HG03565 (cell line): ENCODE measurements around the gene LRRFIP1.

ENCODE experiments used
- ATAC-seq: cut with Tn5 transposase; IDR thresholded peaks from one replicate; pipeline ENCODE4 v1.9.1; 2021; ENCODE audit warnings: mild to moderate bottlenecking, moderate library complexity; ENCODE audit not compliant: unreplicated experiment

Gene LRRFIP1

DNA sequence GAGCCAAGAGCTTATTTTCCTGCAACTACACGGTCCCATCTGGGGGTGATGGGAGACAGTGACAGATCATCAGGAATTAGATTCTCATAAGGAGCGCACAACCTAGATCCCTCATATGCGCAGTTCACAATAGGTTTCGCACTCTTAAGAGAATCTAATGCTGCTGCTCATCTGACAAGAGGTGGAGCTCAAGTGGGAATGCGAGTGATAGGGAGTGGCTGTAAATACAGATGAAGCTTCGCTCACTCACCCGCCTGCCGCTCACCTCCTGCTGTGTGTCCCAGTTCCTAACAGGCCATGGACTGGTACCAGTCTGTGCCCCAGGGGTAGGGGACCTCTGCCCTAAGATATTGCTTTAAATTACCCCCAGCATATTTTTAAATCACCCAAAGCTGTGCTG is 10.8 kb downstream of the LRRFIP1 start:
- no peak for ATAC-seq

DNA sequence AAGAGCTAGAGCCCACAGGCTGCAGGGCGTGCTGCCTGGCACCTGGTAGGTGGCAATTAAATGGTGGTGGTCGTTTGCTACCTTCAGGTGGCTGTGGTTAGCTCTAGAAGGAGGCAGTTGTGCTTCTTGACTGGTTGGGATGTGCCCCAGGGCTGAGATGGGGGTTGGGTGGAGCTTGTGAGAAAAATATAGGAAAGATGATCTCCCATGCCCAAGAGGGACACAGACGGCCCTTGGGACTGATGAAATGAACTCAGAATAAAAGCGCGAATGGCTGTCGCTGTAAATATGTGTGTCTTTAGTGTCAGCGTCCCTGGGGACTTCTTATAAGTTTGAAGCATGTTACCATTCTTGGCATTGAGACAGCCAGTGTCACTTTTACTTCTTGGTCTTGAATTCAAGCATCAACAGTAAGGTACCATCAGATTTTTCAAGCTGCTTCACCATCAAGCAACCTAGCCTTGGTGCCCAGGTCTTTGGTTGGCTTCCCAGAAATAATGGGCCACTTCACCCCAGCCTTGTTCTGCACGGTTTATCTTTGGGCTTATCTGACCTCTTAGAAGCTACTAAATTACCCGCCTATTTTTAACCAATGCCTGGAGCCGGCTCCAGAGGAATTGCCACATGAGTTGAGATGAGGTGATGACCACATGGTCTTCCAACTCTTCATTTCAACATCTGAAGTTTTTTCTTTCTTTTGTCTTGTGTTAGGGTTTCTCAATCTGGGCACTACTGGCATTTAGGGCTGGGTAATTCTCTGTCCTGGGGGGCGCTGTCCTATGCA is 11.9 kb downstream of the LRRFIP1 start:
- ATAC-seq, result no peak

DNA sequence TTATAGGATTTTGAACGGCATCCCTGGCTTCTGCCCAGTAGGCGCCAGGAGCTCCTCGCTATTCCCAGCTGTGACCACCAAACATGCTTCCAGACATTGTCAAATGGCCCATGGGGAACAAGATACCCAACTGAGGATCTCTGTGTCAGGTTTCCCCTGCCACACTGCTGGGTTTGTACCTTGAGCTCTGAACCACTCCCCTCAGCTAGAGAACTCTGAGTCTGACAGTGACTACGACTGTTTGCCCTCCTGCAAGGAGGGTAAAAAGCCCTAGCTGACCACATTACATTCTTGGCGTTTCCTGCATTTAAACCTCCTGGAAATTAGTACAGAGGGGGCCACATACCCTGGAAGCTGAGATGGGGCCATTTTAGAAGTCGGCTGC is 12.4 kb downstream of the LRRFIP1 start:
- ATAC-seq, result no peak

DNA sequence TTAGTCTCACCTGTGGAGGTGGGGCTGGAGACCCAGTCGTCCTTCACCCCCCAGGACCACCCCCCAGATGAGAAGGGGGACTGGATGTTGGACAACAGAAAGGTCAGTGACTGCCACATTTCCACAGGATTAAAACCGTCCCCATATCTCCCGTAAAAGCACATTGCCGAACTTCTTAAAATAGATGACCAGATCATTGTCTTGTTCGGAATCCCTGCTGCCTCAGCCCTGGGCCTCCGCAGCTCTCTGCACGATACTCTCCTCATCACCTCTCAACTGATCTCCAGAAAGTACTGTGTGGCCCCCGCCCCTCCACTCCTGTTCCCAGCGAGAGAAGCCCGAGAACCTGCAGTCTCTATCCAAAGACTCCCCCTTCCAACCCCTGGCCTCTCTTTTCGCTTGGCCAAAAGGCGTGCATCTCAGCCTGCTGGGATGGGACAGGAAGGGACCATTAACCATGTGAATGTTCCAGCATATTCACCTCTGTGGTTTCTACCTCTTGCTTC is 13.2 kb downstream of the LRRFIP1 start:
- no peak for ATAC-seq

DNA sequence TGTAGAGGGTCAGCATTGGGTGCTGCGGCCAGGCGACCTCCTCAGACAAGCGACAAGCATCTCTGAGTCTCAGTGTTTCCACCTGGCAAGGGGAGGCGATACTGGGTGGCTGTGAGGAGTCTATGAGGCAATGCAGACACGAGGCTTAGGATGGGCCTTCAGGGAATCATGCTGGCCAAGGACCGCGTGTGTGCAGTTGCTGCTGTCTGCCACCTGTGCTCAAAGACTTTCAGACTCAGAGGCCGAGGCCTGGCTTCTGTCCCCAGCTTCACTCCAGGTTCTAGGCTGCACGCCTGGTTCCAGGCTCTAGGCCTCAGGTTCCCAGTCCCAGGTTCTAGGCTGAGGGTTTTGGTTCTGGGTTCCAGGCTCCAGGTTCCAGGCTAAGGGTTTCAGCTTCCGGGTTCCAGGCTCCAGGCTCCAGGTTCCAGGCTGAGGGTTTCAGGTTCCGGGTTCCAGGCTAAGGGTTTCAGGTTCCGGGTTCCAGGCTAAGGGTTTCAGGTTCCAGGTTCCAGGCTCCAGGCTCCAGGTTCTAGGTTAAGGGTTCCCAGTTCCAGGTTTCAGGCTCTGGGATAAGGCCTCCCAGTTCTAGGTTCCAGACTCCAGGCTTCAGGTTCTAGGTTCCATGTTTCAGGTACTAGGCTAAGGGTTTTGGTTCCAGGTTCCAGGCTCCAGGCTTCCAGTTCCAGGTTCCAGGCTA is 14.8 kb downstream of the LRRFIP1 start:
- no peak for ATAC-seq

DNA sequence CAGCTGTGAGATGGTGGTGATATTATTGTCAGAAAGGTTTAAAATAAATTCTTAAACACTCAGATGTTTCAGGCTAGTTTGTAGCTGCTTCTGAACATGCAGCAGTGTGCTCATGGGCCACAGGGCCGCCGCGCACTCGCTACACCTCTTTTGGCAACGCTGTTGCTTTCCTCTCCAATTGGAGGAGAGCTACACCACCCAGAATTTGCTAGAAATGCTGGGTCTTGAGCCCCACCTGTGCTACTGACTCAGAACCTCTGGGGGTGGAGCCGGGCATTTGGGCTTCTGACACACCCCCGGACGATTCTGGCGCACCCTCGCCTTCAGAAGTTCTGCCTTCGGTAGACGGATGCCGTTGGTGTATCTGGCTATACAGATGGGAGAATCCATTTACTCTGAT is 15.7 kb downstream of the LRRFIP1 start:
- ATAC-seq, result no peak

DNA sequence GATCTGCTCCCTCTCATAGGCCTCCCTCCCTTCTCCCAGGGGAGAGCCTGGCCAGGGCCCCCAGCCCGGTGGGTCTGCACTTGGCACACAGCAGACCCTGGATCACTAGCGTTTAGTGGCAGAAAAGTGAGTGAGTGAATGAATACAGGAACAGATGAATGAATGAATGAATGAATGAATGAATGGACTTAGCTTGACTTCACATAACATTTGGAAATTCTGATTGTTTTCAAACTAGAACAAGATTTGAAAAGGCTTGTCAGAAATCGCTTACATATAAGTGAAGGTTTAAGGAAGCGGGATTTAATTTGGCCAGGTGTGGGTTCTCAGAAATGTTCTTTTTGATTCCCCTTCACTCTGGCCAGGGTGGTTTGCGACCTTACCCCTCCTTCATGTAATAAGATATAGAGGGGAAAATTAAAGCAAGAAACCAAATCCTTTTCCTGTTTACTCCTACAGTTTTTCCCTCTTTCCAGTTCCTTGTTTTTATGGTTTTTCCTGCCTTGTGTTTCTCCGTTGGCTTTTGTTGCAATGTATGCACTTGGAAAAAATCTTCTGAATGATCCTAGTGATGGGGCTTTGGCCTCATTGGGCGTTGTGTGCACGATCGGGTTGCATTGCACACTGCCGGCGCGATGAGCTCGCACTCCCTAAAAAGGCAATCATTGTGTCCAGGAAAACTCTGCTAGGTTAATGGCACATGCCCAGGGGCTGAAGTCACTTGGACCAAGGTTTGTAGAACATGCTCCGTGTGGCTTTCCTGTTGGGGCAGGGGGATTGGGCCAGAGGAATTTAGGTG is 16.4 kb downstream of the LRRFIP1 start:
- ATAC-seq, result no peak

DNA sequence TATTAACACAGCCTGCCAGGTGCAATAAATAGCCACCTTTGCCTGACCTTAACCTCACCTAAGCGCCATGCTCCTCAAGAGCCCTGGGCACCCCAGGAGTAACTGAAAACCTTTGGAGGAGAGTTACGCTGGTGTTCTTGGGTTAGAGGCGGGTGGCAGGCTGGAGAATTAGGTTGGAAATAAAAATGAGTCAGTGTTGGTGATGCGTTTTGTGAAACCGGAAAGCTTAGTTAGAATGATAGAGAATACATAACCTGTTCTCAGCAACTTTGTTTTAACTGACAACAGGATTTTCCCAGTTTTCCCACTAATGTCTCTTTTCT is 17.0 kb downstream of the LRRFIP1 start:
- ATAC-seq, result no peak

DNA sequence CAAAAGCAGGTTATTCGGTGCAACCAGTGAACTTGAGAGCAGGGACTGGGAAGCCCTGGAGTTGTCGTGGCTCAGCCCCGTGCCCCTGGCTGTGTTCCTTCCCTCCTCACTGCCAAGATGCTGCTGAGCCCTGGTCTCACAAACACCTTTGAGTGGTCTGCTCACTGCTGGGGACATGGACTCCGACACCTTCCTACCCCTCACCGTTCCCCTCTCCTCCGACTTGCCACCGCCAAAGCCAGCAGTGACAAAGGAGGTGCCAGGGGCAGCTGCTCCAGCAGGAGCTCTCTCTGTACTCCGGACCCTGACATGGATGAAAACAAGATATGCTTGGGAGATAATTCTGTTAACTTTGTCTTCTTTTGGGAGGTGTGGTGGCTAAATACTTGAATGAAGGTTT is 17.9 kb downstream of the LRRFIP1 start:
- no peak for ATAC-seq

DNA sequence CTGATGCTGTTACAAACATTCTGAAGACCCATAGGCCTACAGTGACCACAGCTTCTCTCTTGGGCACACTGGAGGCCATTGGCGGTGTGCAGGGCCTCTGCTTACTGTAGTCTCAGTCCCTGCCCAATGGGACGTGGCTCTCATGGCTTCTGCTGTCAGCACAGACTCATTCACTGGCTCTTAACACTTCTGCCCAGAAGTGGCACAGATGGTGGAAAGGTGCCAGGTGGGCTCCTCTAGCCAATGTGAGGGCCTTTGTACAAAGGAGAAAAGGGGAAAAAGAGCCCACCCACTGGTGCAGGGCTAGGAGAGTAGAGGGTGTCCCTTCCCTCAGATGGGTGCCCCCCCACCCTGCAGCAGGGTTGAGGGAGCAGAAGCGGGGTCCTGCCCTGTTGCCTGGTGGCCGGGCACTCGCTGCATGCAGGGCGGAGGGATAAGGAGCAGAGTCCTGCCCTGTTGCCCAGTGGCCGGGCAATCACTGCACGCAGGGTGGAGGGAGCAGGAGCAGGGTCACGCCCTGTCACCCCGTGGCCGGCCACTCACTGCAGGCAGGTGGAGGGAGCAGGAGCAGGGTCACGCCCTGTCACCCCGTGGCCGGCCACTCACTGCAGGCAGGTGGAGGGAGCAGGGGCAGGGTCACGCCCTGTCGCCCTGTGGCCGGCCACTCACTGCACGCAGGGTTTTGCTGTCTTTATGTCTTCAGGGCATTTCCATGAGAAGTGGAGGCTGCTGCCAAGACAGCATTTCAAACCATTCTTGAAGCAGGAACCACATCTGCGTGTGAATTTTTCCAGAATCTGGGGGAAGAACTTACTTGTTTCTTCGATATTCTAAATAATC is 20.0 kb downstream of the LRRFIP1 start:
- ATAC-seq, result no peak

DNA sequence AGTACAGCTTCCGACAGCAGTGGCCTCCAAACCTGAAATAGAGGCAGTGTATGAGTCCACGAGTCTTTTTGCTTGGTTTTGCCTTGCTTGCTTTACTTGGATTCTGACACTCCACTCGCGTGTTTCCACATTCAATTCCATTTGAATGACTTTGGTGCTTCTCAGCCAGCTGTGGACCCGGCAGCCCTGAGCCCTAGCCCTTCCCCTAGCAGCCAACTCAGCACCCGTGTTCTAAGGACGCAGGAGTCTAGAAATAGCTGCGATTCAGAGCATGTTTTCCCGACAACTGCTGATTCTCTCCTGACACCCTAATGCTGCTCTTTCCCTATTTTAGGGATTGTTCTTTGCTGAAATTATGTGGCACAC is 20.6 kb downstream of the LRRFIP1 start:
- ATAC-seq, result no peak

DNA sequence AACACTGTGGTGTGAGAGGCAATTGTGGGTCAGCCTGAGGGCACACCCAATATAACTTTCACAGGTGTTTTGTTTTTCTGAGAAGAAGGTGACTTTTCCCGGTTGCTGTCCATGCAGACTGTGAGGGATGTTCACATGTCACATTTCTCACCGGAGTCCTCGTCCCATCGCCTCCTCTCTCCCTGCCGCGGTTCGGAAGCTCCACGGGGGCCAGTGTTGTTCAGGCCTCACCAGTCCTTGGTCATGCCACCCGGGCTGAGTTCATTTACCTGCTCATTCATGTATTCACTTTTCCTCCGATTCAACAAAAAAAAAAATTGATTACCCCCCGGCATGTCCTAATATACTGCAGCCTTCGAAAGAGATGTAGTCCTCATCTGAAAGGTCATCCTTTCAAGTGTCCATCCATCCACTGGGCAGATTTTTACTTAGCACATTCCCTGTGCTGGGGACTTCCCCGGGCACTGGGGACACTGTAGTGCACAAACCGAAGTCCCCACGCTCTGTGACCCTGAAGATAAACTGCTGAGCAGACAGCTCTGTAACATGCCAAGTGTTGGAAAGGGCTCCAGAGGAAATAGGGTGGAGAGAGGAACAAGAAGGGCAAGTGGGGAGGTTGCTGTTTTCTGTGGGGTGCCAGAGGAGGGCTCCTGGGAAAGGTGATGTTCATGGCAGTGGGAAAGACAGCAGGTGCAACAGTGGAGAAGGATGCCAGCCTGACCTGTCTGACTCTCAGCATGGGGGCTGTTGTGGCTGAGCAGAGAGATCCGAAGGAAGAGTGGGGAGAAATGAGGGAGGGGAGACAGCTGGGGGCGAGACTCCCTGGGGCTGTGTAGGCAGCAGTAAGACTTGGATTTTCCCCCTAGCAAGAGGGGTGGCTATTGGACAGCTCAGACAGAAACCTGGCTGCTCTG is 22.4 kb downstream of the LRRFIP1 start:
- no peak for ATAC-seq

DNA sequence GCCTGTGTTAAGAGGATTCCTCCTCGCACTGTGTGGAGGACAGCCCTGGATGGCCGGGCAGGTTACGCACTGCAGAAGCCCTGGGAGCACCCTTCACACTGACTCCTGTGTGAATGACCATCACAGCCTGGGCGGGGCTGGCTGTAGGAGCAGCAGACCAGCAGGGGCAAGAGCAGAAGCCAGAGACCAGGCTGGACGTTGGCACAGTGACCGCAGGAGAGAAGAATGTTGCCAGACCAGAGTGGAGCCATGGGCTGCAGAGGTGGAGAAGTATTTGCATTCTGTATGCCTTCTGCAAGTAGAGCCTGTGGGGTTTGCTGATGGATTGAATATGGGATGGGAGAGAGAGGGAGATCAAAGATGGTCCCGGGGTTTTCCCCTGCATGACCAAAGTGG is 23.1 kb downstream of the LRRFIP1 start:
- ATAC-seq, result no peak

DNA sequence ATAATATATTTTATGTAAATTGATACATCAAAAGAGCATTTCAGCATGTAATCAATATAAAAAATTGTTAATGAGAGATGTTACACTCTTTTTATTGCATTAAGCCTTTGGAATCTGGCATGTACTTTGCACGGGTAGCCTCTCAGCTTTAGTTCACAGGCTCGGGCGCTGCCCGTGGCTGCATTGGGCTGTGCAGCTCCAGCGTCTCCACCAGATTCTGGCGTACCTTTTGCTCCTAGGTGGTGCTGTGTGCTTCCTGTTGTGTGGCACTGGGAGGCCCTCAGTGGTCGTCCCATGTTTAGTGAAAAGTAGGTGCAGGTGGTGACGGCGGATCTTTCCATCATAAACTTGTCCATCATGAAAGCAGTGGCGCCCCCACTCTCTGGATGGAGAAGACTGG is 24.4 kb downstream of the LRRFIP1 start:
- no peak for ATAC-seq

DNA sequence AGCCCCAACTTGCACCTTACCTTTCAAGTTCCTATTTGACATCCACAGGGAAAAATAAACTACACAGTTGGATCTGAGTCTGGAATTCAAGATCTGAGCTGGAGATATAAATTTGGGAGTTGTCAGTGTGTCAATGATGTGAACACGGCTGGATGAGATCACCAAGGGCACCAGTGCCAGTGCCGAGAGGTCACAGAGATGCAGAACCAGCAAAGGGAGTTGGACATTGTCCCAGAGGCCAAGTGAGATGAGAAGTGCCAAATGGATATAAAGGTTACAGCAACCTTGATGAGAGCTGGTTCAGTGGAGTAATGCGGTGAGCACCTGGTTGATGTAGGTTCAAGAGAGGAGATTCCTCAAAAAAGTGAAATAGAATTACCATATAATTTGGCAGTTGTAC is 24.8 kb downstream of the LRRFIP1 start:
- ATAC-seq, result no peak

DNA sequence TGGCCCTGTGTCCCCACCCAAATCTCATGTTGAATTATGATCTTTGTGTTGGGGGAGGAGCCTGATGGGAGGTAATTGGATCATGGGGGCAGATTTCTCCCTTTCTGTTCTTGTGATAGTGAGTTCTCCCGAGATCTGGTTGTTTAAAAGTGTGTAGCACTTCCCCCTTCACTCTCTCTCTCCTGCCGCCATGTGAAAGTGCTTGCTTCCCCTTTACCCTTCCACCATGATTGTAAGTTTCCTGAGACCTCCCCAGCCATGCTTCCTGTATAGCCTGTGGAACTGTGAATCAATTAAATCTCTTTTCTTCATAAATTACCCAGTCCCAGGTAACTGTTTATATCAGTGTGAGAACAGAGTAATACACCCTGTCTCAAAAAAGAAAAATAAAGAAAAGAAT is 25.5 kb downstream of the LRRFIP1 start:
- no peak for ATAC-seq

DNA sequence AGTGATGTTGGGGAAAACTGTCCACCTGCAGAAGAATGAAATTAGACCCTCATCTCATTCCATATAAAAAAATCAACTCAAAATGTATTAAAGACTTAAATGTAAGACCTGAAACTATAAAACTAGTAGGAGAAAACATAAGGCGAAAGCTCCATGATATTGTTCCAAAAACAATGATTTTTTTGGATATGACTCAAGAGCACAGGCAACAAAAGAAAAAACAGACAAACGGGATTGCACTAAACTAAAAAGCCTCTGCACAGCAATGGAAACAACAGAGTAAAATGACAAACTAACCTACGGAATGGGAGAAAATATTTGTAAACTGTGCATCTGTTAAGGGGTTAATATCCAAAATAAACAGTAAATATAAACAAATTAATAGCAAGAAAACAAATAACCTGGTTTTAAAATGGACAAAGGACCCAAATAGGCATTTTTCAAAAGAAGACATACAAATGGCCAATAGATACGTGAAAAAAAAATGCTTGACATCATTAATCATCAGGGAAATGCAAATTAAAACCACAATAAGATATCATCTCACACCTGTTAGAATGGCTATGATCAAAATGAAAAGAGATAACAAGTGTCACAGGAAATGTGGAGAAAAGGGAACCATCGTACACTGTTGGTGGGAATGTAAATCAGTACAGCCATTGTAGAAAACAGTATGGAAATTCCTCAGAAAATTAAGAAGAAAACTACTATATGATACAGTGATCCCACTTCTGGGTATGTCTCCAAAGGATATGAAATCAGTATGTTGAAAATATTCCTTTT is 26.6 kb downstream of the LRRFIP1 start:
- ATAC-seq, result no peak

DNA sequence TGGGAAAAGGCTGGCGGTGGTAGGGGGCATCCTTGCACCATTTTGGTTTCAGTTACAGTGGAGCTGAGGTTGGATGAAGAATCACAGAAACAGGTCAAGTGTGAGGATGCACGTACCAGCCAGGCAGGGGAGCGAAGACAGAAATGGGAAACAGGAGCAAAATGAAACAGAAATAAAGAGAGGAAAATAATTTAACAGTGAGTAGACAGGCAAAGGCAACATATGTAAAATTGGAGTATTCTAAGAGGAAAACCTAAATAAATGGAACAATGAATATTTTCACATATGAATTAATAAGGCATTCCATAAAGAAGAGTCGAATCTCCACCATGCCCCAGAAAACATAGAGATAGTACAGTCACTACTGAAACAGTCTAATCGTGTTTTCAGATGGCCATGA is 29.7 kb downstream of the LRRFIP1 start:
- ATAC-seq, result no peak

DNA sequence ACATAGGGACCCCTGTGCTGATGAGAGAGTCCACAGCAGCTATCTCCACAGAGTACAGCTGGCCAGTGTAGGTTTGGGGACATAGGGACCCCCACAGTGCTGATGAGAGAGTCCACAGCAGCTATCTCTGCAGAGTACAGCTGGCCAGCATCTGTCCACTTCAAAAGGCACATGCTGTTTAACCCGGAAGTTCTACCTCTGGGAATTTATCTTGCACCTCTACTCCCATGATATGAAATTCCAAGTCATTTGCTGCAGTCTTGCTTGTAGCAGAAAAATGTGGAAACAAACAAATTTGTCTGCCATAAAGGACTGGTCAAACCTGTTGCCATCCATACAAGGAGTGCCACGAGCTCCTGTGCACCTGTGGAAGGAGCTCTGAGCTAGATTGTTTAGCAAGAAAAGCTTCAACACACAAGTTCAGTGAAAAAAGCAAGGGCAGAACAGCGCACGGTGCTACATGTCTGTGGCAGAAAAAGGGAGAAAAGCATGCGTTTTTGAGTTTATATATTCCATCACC is 33.1 kb downstream of the LRRFIP1 start:
- no peak for ATAC-seq
